Activated T-cell treated with anti-CD3 and anti-CD28 coated beads, Interleukin-2, amount 50 U/mL, for 4 hours (primary cell): Measurements from ENCODE around the gene PRKG2. TPM values are rescaled to one million over a fixed set of nuclear protein-coding genes. Genes with fewer than 3 reads are reported as not detected.
A peak's percentile ranks its signal among the peaks of the same experiment; 100 is the strongest.

ENCODE experiments used
- ATAC-seq, 2 donors: fragments of 200-7000 bp; cut with Tn5 transposase; one replicate each; pipeline ENCODE4 v1.10.0; 2021
- DNase-seq: peaks from one replicate; pipeline ENCODE4 v3.0.0-alpha.2; 2020
- H3K27me3 Mint-ChIP-seq: one replicate; pipeline ENCODE4 v1.8.0; 2021; ENCODE audit warnings: low read depth, mixed read lengths
- H3K36me3 Mint-ChIP-seq: one replicate; pipeline ENCODE4 v1.8.0; 2022; ENCODE audit warnings: mixed read lengths; ENCODE audit not compliant: insufficient read depth
- H3K4me1 Mint-ChIP-seq: one replicate; pipeline ENCODE4 v1.8.0; 2021; ENCODE audit warnings: low read depth, mixed read lengths
- H3K4me3 Mint-ChIP-seq: one replicate; pipeline ENCODE4 v1.8.0; 2021; ENCODE audit warnings: mild to moderate bottlenecking, moderate library complexity, mixed read lengths
- H3K9me3 Mint-ChIP-seq: one replicate; pipeline ENCODE4 v1.8.0; 2021; ENCODE audit warnings: mixed read lengths
- total RNA-seq, 3 donors: library from RNA; stranded (reverse); gene quantifications; one replicate each; pipeline ENCODE4 v1.2.1, GENCODE V29; 2021

PRKG2 gene
- total RNA-seq, 3 donors from 2014 or later, result 0.05 to 0.32 (median 0.05) TPM

DNA sequence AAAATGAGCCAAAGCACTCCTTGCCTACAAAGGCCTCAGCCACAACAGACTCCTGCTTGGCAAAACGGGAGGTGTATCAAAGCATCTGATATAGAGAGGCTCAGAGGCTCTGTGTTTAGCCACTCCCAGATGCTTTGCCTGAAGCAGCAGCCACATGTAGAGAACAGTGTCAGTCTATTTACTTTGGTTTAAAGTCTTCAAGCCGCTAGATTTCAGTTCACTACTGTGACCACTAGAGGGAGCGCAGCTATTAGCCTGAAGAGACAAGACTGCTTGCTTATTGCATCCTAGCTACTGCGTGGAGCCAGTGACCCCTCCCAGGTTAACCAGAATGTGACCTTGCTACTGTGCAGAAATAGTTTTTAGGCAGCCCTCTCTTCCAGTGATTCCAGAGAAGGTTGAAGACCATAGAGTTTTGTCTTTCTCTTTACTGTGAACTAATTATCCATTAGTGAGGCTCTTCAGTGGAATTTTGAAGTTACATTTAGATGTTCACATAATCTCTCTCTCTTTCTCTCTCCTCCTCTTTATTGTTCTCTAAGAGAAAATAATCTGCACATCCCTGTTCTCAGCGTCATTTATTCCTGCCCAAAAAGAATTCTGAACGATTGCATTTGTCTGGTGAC lies 145.2 kb downstream of the PRKG2 start:
- Mint-ChIP-seq H3K4me3 (no peak overlapping the region), H3K36me3 (no peaks in the 10 kb centered on the region), H3K27me3 (peaks cover 10% of the 10 kb centered on the region), H3K9me3 (no peaks in the 10 kb centered on the region), H3K4me1 (no peaks in the 10 kb centered on the region)
- DNase-seq, result peak; percentile 36
- ATAC-seq, result peak; percentile 73 to 78

DNA sequence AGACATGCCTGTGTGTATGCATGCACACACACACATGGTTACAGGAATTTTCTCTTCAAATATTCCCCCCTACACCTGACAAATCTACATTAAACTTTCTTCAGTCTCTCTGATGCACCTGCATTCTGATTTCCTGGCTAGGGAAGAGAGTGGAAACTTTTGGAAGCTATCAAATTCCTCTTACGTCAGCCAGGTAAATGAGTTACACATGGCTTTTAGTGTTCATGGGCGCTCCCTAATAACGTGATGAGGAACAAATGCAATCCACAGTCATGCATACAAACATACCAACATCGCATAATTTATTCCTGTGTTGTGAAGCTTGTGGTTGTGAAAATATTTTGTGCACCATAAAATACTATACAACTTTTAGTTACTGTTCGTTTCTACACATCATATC lies 149.6 kb downstream of the PRKG2 start:
- Mint-ChIP-seq H3K4me1 (no peaks in the 10 kb centered on the region), H3K36me3 (no peaks in the 10 kb centered on the region), H3K4me3 (no peak overlapping the region), H3K27me3 (peaks cover 10% of the 10 kb centered on the region), H3K9me3 (no peaks in the 10 kb centered on the region)
- no peak for ATAC-seq
- no peak for DNase-seq

DNA sequence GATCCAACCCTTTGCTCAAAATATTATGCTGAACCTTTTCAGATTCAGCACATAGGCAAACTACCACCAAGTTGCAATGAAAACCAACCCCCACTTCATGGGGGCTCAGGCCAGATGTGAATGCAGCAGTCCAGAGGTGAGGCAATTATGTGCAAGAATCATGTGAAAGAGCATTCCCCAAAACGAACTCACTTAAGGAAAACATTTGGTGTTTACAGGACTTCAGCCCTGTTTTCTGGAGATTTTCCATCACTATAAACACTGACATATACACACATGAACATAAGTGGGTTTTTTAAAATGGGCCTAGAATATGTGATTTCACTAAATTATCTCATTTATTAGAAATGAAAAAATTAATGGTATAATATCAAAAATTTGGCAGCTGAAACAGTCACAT lies 153.0 kb downstream of the PRKG2 start:
- Mint-ChIP-seq H3K9me3 (no peaks in the 10 kb centered on the region), H3K4me3 (no peak overlapping the region), H3K27me3 (peaks cover 10% of the 10 kb centered on the region), H3K36me3 (no peaks in the 10 kb centered on the region), H3K4me1 (no peaks in the 10 kb centered on the region)
- no peak for DNase-seq
- ATAC-seq, result no peak

DNA sequence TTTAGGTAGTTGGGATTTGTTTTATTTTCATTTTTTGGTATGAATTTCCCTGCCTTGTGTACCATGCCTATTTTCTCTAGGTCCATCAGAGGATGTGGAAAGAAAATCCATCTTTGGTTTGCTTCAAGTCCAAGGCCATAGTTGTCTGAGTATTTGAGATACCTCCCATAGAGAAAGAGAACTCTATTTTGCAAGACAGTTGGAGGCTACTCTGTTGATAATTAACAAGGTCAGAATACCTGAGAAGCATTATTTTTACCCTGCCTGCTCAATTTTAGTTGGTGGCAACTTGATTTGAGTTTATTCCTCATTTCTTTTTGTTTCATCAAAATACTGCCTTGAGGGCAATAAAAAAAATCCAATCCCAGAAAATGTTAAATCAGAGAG lies 153.7 kb downstream of the PRKG2 start:
- DNase-seq, result no peak
- no peaks in the 10 kb centered on the region for H3K9me3 Mint-ChIP-seq
- no peak for ATAC-seq
- H3K36me3 Mint-ChIP-seq, result no peaks in the 10 kb centered on the region
- peaks cover 14% of the 10 kb centered on the region for H3K27me3 Mint-ChIP-seq
- H3K4me3 Mint-ChIP-seq, result no peak overlapping the region
- no peaks in the 10 kb centered on the region for H3K4me1 Mint-ChIP-seq

DNA sequence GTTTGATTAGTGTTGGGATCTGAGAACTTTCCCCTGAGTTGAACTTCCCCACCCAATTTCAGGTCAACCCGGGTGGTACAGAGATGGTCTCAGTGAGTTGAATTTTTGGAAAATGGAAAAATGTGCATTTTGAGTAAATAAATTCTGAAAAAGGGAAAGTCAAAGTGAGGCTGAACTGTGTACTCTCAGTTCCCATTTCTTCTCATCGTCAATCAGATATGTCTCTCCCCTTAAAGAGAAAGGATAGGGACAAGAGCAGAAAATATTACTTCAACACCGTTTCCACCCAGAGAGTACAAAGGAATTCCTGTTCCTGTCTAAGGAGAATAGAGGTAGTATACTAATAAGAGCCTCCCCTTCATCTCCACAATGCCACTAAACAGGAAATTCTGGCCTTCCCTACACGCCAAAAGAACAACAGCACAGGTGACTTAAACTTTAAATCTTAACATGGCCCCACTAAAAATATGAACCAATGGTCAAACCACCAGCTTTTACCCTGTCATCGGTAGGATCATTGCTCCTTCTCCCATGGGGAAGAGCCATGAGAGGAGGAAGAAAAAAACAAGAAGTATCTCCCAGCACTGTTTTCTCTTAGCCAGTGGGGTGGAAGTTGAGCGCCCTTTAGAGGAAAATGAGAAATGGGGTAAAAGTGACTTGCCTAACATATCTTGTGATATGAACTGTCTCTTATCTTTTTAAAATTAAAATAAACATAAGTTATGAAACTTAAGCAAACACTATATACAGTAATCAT lies 154.3 kb downstream of the PRKG2 start:
- Mint-ChIP-seq H3K27me3 (peaks cover 14% of the 10 kb centered on the region), H3K36me3 (no peaks in the 10 kb centered on the region), H3K4me1 (no peaks in the 10 kb centered on the region), H3K9me3 (no peaks in the 10 kb centered on the region), H3K4me3 (no peak overlapping the region)
- DNase-seq (no peak), ATAC-seq (no peak)

DNA sequence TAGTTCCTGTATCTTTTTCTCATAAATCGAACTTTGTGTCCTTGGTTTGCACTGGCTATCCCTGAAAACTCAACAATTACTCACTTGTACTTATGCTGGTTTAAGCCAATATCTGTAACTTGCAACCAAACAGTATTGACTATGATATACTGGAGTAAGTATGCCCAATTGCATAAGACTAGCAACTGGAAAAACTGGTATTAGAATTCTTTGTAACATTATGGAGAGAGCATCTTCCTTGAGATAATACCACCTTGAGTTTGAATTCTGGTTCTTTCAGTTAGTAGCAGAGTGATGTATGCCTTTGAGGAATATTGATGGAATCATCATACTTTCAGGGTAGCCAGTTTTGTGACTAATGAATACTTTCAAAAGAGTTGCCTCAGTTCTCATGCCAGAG lies 156.4 kb downstream of the PRKG2 start:
- DNase-seq, result no peak
- peaks cover 11% of the 10 kb centered on the region for H3K27me3 Mint-ChIP-seq
- H3K4me1 Mint-ChIP-seq, result no peaks in the 10 kb centered on the region
- no peaks in the 10 kb centered on the region for H3K36me3 Mint-ChIP-seq
- H3K9me3 Mint-ChIP-seq, result no peaks in the 10 kb centered on the region
- no peak for ATAC-seq
- H3K4me3 Mint-ChIP-seq, result no peak overlapping the region

DNA sequence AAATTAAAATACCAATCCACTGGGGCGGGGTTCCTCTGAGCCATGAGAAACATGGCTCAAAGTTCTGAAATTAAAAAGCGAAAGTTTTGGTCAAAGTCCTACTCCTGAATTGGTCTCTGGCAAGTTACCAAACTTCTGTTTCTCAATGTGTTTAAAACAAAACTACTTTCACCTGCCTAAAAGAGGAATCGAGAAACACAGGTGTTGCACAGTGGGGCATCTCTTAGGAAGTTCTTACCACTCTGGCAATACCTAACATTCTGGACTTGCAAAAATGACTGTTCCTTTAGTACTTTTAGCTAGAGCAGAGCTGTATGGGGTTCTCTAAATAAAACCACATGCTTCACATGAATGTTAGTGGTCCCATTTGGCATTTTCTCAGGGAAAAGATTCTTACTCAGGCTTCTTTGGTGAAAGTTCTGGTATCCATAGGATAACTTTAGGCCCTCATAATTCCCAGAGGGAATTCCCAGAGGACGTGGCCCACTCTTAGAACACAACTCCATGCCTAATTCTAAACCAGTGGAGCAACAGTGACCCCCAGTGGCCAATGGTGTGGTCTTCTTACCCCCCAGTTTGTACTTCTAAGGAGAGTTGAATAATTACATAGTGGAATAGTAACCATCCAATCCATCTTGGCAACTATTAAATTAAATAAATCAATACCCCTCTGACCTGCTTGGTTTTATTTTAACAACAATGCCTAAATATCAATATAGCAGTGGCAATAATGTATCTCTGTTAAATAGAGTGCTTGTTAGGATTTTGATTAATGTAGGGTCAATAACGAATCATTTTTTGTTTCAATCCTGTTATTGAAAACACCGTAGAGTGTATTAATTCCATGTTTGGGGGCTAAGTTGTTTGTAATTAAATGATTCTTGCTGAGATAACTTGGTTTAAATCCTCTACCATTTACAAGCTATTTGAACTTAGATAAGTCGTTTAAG lies 162.6 kb downstream of the PRKG2 start:
- DNase-seq (peak; percentile 38), ATAC-seq (no peak)
- Mint-ChIP-seq H3K4me1 (no peaks in the 10 kb centered on the region), H3K27me3 (peaks cover 7% of the 10 kb centered on the region), H3K4me3 (no peak overlapping the region), H3K36me3 (no peaks in the 10 kb centered on the region), H3K9me3 (no peaks in the 10 kb centered on the region)

DNA sequence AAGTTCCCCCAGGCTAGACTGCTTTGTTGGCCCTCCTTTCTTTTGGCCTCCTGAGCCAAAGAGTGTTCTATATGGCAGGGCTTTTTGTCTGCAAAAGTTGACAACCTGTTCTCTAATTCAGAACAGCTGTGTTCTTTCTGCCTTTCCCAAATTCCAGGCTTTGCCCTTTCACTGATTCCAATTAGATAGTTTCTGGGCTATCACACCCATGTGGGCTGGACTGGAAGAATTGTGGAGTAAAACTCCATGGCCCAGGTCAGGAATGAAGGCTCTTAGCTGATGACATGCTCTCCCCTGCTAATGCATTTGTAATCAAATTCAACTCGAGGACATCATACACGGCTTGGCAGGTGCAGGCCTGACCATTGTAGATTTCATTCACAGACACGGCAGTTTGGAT lies 165.1 kb downstream of the PRKG2 start:
- ATAC-seq (no peak), DNase-seq (no peak)
- Mint-ChIP-seq H3K27me3 (peaks cover 11% of the 10 kb centered on the region), H3K9me3 (no peaks in the 10 kb centered on the region), H3K4me1 (no peaks in the 10 kb centered on the region), H3K4me3 (no peak overlapping the region), H3K36me3 (no peaks in the 10 kb centered on the region)

DNA sequence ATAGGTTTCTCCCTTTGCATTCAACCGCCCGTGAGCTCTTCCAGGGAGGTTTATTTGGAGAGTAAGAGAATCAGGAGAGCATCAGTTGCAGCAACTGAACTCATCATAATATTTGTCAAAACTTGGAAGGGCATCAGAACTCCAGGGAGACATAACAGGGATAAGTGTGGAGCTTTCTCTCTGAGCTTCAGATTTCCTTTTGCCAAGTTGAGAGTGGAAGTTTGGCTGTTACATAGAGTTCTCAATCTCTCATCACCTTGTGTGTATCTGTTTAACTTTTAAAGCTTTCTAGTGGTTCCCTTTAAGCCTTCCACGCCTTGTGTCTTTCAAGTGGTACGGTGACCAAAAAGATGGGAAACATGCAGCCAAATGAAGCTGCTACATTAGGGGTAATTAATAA lies 165.7 kb downstream of the PRKG2 start:
- DNase-seq (no peak), ATAC-seq (no peak)
- Mint-ChIP-seq H3K4me1 (no peaks in the 10 kb centered on the region), H3K36me3 (no peaks in the 10 kb centered on the region), H3K27me3 (peaks cover 13% of the 10 kb centered on the region), H3K4me3 (no peak overlapping the region), H3K9me3 (no peaks in the 10 kb centered on the region)

DNA sequence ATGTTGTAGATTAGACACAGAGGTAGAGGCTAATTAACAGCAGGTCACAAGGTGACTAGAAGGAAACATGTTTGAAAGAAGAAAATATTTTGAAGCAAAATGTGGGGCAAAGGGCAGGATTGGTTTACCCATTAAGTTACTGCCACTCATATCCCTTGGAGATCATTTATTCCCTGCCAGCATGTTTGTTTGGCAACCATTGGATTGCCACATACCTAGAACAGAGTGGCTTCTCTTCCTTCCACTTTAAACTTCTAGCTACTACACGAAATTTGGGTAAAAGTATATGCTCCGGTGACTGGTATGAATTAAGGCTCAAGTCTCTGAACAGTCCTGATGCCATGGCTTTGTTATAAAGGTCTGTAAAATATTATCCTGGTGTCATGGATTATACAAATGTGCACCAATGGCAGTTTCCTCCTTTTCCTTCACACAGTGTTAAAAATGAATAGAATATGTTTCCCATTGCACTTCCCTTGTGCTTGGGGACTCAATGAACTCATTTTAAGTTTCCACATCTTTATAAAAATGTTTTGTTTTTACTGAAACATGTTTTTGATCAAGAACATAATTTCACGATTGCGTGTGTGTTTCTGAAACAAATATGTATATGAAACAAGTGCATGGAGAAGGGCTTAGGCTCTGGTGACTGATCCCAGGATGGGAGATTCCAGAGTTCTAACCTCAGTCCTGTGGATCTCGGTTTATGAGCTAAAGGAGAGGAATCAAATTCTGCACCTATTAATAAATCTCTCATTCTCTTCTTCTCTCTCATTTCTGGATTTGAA lies 172.2 kb downstream of the PRKG2 start:
- peaks cover 13% of the 10 kb centered on the region for H3K27me3 Mint-ChIP-seq
- no peaks in the 10 kb centered on the region for H3K9me3 Mint-ChIP-seq
- ATAC-seq (no peak), DNase-seq (no peak)
- H3K4me3 Mint-ChIP-seq, result no peak overlapping the region
- no peaks in the 10 kb centered on the region for H3K36me3 Mint-ChIP-seq
- H3K4me1 Mint-ChIP-seq, result no peaks in the 10 kb centered on the region

DNA sequence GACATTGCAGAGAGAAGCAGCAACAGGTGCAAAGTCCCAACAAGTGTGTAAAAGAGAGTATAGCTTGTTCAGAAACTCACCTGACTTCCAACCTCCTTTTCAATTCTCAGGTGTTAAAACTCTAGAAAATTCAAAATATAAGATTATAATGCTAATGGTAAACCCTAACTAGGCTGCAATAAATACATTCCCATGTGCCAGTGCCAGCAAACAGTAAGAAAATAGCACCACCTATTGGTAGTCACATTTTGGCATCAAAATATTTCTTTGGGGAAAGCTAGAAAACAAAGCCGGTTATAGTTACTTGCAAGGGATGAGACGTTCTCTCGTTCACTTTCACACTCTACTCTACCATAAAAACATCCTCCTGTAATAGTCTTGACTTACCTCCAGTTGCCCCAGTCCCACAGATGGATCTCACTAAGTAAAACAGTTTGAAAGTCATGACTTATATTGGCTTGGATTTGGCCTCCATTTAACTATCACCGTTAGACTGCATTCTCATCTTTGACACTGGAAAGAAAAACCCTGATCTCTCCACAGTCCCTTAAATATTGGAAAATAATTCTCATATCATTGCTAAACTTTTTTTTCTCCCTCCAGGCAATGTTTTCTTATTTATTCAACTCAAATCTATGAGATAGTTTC lies 174.9 kb downstream of the PRKG2 start:
- ATAC-seq (no peak), DNase-seq (no peak)
- no peaks in the 10 kb centered on the region for H3K36me3 Mint-ChIP-seq
- H3K9me3 Mint-ChIP-seq, result no peaks in the 10 kb centered on the region
- no peaks in the 10 kb centered on the region for H3K4me1 Mint-ChIP-seq
- peaks cover 8% of the 10 kb centered on the region for H3K27me3 Mint-ChIP-seq
- H3K4me3 Mint-ChIP-seq, result no peak overlapping the region

DNA sequence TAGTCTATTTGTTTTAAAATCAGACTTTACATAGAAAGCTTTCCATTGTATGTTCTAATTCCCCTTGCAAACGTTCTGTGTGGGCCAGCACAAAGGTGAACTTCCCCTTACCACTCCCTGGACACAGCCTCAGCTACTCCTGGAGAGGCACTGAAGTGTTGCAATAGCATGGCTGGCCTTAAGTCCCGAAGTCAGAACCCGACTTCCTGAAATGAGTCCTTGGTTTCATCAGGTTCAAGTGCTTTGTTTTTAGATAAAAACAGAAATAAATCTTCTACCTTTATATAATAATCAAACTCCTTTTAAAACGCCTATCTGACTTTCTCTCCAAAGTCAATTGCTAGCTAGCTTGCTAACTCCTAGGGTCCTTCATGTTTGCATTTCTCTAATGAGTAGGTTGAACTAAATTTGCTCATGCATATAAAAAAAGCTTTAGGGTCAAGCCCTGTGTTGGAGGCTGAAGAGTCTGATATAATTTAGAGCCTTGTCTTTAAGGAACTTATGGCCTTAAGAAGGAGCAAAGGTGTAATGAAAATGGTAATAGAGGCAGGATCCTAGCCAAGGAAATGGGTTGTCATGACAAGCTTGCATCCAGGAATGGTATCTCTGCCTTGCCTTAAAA lies 175.6 kb downstream of the PRKG2 start:
- H3K9me3 Mint-ChIP-seq, result no peaks in the 10 kb centered on the region
- no peaks in the 10 kb centered on the region for H3K36me3 Mint-ChIP-seq
- DNase-seq (no peak), ATAC-seq (no peak)
- peaks cover 6% of the 10 kb centered on the region for H3K27me3 Mint-ChIP-seq
- no peak overlapping the region for H3K4me3 Mint-ChIP-seq
- no peaks in the 10 kb centered on the region for H3K4me1 Mint-ChIP-seq

DNA sequence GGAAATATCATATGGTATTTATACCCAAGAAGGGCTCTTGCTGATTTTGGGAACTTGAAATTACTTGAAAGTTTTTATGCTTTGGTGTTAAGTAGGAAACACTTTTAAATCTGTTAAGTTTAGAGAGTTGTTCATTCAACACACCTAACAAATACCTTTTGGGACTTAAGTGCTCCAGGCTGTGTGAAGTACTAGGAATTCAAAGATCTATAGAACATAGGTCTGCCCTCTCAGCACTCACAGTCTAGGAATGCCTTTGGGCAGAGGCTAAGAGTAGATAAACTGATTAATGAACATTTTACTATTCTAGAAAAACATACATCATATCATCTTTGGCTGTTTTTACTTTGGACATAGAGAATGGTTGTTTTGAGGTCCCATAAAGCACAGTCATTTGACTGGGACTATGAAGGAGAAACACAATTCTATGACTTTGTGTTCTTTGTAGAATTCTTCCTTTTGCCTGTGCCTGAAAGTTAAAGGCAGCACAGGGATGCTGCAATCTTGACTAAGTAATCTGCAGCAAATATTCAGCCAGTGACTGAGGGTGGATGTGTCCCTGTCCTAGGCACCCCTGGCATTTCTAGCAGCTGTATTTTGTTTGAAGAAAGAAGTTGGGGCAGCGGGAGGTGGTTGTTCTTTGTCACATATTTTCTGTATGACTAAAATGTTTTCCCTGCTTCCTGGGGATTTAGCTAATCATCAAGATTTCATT lies 176.2 kb downstream of the PRKG2 start:
- DNase-seq (no peak), ATAC-seq (no peak)
- H3K4me1 Mint-ChIP-seq, result no peaks in the 10 kb centered on the region
- no peaks in the 10 kb centered on the region for H3K9me3 Mint-ChIP-seq
- no peak overlapping the region for H3K4me3 Mint-ChIP-seq
- peaks cover 6% of the 10 kb centered on the region for H3K27me3 Mint-ChIP-seq
- no peaks in the 10 kb centered on the region for H3K36me3 Mint-ChIP-seq
